Body of pancreas (tissue), 4 donors: ENCODE results near the gene GALNT17. TPM values are rescaled to one million over a fixed set of nuclear protein-coding genes. Genes with fewer than 3 reads are reported as not detected.

Experiments
- ATAC-seq: fragments of 150-250 bp; one replicate; pipeline ENCODE4 v1.9.1; 2016
- DNase-seq, 4 donors: peaks; one replicate each; pipeline ENCODE4 v3.0.0-alpha.2; 2019
- H3K27ac ChIP-seq, 4 donors: fragments of 200-600 bp; sonication (generic); 1 replicate in 3 of 4; 2 replicates in 1 of 4; pipeline versions ENCODE4 v1.5.1 to v1.6.1; 2016 to 2019; ENCODE audit warnings: mild to moderate bottlenecking in 1 of 4, mixed read lengths in 1 of 4, moderate library complexity in 1 of 4
- H3K27me3 ChIP-seq, 2 donors: fragments of 200-600 bp; sonication (generic); one replicate each; pipeline ENCODE4 v1.6.0; 2016; ENCODE audit warnings: mild to moderate bottlenecking in 1 of 2
- H3K36me3 ChIP-seq, 2 donors: fragments of 200-600 bp; sonication (generic); replicated peaks in 1 of 2; 2 replicates each; pipeline ENCODE4 v1.5.1; 2016; ENCODE audit warnings: low read depth in 2 of 2; ENCODE audit not compliant: insufficient read depth in 1 of 2
- H3K4me1 ChIP-seq: fragments of 200-600 bp; sonication (generic); one replicate; pipeline ENCODE4 v1.6.0; 2016
- H3K4me3 ChIP-seq, 2 donors: fragments of 200-600 bp; sonication (generic); 1 replicate in 1 of 2; 2 replicates in 1 of 2; pipeline ENCODE4 v1.5.1; 2016 to 2019
- H3K9me3 ChIP-seq, 3 donors: fragments of 200-600 bp; sonication (generic); 1 replicate in 2 of 3; 2 replicates in 1 of 3; pipeline ENCODE4 v1.5.1; 2016
- POLR2A ChIP-seq, 3 donors: fragments of 450-650 bp; IDR thresholded peaks; one replicate each; pipeline ENCODE4 v1.6.1; 2016; ENCODE audit warnings: antibody characterized with exemption in 3 of 3, mild to moderate bottlenecking in 2 of 3
- WGBS, 2 donors: methylation state at CpG; one replicate each; pipeline ENCODE4 v1.1.5; 2017; 5-methylcytosine and 5-hydroxymethylcytosine counted together
- intact Hi-C: fragments of 100-400 bp; cut with DNase I; formaldehyde crosslinking; loops from one replicate; pipeline ENCODE4 v1.15.1; 2023
- total RNA-seq, 2 donors: library from RNA; depleted of rRNA; stranded (reverse); fragments of >200 nt; gene quantifications; one replicate each; pipeline ENCODE4 v1.1.0, GENCODE V29; 2016
- TF ChIP-seq, protein P1 (sequence below), 7 experiments: fragments of 450-650 bp in 4 of 7; fragments of 200-600 bp in 3 of 7; sonication (generic) in 3 of 7; IDR thresholded peaks; one replicate each; pipeline ENCODE4 v1.5.1; 2016 to 2019; ENCODE audit warnings: antibody characterized with exemption in 7 of 7

The GALNT17 gene
- total RNA-seq, 2 donors from 2014 or later, result 6.5 to 27.4 TPM

- Histone ChIP-seq H3K4me1 (no peaks in the 10 kb centered on the region), H3K36me3 (no peaks in the 10 kb centered on the region), H3K27ac (no peak overlapping the region), H3K9me3 (peaks cover 0 to 4% (median 0%) of the 10 kb centered on the region in 3 donors), H3K4me3 (no peak overlapping the region), H3K27me3 (no peaks in the 10 kb centered on the region)
- WGBS, 2 donors, result 72 to 96% methylated on average over 2 of the region's 2 CpGs
- intact Hi-C loops, result no loop called here
- ATAC-seq (no peak), DNase-seq (no peak)
- TF ChIP-seq, protein P1, sequence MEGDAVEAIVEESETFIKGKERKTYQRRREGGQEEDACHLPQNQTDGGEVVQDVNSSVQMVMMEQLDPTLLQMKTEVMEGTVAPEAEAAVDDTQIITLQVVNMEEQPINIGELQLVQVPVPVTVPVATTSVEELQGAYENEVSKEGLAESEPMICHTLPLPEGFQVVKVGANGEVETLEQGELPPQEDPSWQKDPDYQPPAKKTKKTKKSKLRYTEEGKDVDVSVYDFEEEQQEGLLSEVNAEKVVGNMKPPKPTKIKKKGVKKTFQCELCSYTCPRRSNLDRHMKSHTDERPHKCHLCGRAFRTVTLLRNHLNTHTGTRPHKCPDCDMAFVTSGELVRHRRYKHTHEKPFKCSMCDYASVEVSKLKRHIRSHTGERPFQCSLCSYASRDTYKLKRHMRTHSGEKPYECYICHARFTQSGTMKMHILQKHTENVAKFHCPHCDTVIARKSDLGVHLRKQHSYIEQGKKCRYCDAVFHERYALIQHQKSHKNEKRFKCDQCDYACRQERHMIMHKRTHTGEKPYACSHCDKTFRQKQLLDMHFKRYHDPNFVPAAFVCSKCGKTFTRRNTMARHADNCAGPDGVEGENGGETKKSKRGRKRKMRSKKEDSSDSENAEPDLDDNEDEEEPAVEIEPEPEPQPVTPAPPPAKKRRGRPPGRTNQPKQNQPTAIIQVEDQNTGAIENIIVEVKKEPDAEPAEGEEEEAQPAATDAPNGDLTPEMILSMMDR (IDR thresholded peaks at IDR 0.05), result no peak
- TF ChIP-seq POLR2A (IDR thresholded peaks at IDR 0.05), result no peak
Observed at GRCh38 chr7:71473366-71473967, 341.5 kb downstream of the GALNT17 start.

- DNase-seq, result no peak
- intact Hi-C loops, result no loop called here
- Histone ChIP-seq H3K4me1 (peaks cover 15% of the 10 kb centered on the region), H3K27ac (no peak overlapping the region), H3K9me3 (peaks cover 0 to 4% (median 0%) of the 10 kb centered on the region in 3 donors), H3K27me3 (no peaks in the 10 kb centered on the region), H3K36me3 (no peaks in the 10 kb centered on the region), H3K4me3 (no peak overlapping the region)
- WGBS, 2 donors, result 76 to 79% methylated on average over 7 of the region's 7 CpGs
- no peak for ATAC-seq
- TF ChIP-seq POLR2A (IDR thresholded peaks at IDR 0.05), result no peak
- TF ChIP-seq, protein P1 (IDR thresholded peaks at IDR 0.05), result no peak
Observed at GRCh38 chr7:71477441-71477840, 345.5 kb downstream of the GALNT17 start.

DNA sequence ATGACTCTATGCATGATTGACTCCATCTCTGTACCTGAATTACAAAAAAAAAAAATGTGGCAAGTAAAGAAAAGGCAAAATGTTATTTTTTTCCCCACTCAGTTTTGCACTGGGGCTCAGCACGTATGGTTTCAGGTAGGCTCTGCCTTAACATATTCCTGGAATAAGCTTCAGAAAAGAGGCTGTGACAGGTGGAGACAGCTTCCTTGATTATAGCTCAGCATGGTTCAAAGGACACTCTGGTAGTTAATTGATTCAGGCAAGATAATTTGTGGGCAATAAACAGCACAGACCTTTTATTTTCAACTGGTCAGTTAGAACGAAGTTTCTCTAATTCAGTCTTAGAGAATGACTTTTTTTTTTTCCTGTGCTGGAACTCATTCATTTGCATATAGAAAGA, 347.3 kb downstream of the GALNT17 start:
- no peak overlapping the region for H3K4me3 ChIP-seq
- WGBS, 2 donors, result 48 to 63% methylated on average over 2 of the region's 2 CpGs
- ATAC-seq, result no peak
- peaks cover 15% of the 10 kb centered on the region for H3K4me1 ChIP-seq
- no peak overlapping the region for H3K27ac ChIP-seq
- no peak for DNase-seq
- intact Hi-C loops, result no loop called here
- peaks cover 0 to 4% (median 0%) of the 10 kb centered on the region in 3 donors for H3K9me3 ChIP-seq
- H3K27me3 ChIP-seq, result no peaks in the 10 kb centered on the region
- no peak for TF ChIP-seq POLR2A (IDR thresholded peaks at IDR 0.05)
- TF ChIP-seq, protein P1 (IDR thresholded peaks at IDR 0.05), result no peak
- no peaks in the 10 kb centered on the region for H3K36me3 ChIP-seq

GRCh38 chr7:71480791-71481190, 348.8 kb downstream of the GALNT17 start:
- no peak overlapping the region for H3K27ac ChIP-seq
- intact Hi-C loops, result no loop called here
- H3K27me3 ChIP-seq, result no peaks in the 10 kb centered on the region
- TF ChIP-seq POLR2A (IDR thresholded peaks at IDR 0.05), result no peak
- TF ChIP-seq, protein P1 (IDR thresholded peaks at IDR 0.05), result no peak
- peaks cover 15% of the 10 kb centered on the region for H3K4me1 ChIP-seq
- no peaks in the 10 kb centered on the region for H3K36me3 ChIP-seq
- DNase-seq (no peak), ATAC-seq (no peak)
- H3K9me3 ChIP-seq, result no peaks in the 10 kb centered on the region
- WGBS, 2 donors, result 74 to 93% methylated on average over 2 of the region's 2 CpGs
- no peak overlapping the region for H3K4me3 ChIP-seq

GRCh38 chr7:71482284-71482683, 350.3 kb downstream of the GALNT17 start:
- Histone ChIP-seq H3K36me3 (no peaks in the 10 kb centered on the region), H3K27ac (no peak overlapping the region), H3K27me3 (no peaks in the 10 kb centered on the region), H3K4me3 (no peak overlapping the region), H3K9me3 (no peaks in the 10 kb centered on the region), H3K4me1 (peaks cover 15% of the 10 kb centered on the region)
- TF ChIP-seq, protein P1 (IDR thresholded peaks at IDR 0.05), result no peak
- TF ChIP-seq POLR2A (IDR thresholded peaks at IDR 0.05), result no peak
- ATAC-seq (no peak), DNase-seq (no peak)
- intact Hi-C loops, result no loop called here
- WGBS, 2 donors, result 66 to 83% methylated on average over 4 to 6 of the region's 6 CpGs
